AG04449 (cell line): ENCODE results near the gene HTATIP2.

ENCODE experiments used
- CTCF ChIA-PET: fragments of 350-600 bp; formaldehyde crosslinking; extraction: SDS; loops from one replicate; lab custom pipeline; 2021; ENCODE audit warnings: antibody characterized with exemption; lab: Yijun Ruan, JAX
- POLR2A ChIA-PET: fragments of 400-600, 350-600 bp; formaldehyde crosslinking; extraction: SDS; loops from one replicate; lab custom pipeline; 2020; ENCODE audit warnings: antibody characterized with exemption, inconsistent platforms; lab: Yijun Ruan, JAX
- DNase-seq: peaks from one replicate; pipeline ENCODE4 v3.0.0-alpha.2; 2010; ENCODE audit warnings: low read depth, low spot score
- H3K4me3 ChIP-seq: 2 replicates; pipeline ENCODE4 v1.5.1; 2011; ENCODE audit warnings: low read depth, mild to moderate bottlenecking, control low read depth, low read length
- CTCF ChIP-seq: IDR thresholded peaks from one replicate; pipeline ENCODE4 v1.5.1; 2011; ENCODE audit warnings: mild to moderate bottlenecking, moderate library complexity, low read length, control low read depth, inconsistent platforms; ENCODE audit not compliant: insufficient read depth; ENCODE audit errors: missing control alignments

HTATIP2 gene

GRCh38 chr11:20363500-20364340 lies at the start of gene HTATIP2:
TSS of gene HTATIP2 (plus strand) at chr11:20363714. CDS start at chr11:20364238, 524 bp downstream.
- ChIA-PET POLR2A (interaction anchor here (1.2 kb wide), 1 partner anchor 10 kb away, joined by 3 read pairs; no protein-coding TSS in a partner anchor), CTCF (interaction anchor here (0.9 to 8.3 kb wide), 5 partner anchors 9 to 236 kb away, joined by 3 to 80 read pairs (median 7); no protein-coding TSS in a partner anchor)
- DNase-seq, result no peak
- no peak for TF ChIP-seq CTCF
- H3K4me3 ChIP-seq, result peak within 1 kb of the TSS; percentile 63

- ChIA-PET POLR2A (no interaction called here), CTCF (interaction anchor here (1.0 kb wide), 1 partner anchor 38 kb away, joined by 3 read pairs; no protein-coding TSS in a partner anchor)
- no peak for DNase-seq
- no peak overlapping the region for H3K4me3 ChIP-seq
- no peak for TF ChIP-seq CTCF
Measured at GRCh38 chr11:20315800-20316199, 47.7 kb upstream of the HTATIP2 start.

- H3K4me3 ChIP-seq, result no peak overlapping the region
- no peak for DNase-seq
- POLR2A ChIA-PET, result no interaction called here
- no peak for TF ChIP-seq CTCF
- CTCF ChIA-PET, result interaction anchor here (1.1 kb wide), 1 partner anchor 17 kb away, joined by 3 read pairs; no protein-coding TSS in a partner anchor
Measured at GRCh38 chr11:20321177-20321576, 42.3 kb upstream of the HTATIP2 start.

GRCh38 chr11:20327377-20327935 lies 36.1 kb upstream of the HTATIP2 start:
- ChIA-PET POLR2A (no interaction called here), CTCF (no interaction called here)
- H3K4me3 ChIP-seq, result no peak overlapping the region
- TF ChIP-seq CTCF, result no peak
- no peak for DNase-seq

GRCh38 chr11:20336056-20336455 lies 27.5 kb upstream of the HTATIP2 start:
- ChIA-PET CTCF (no interaction called here), POLR2A (no interaction called here)

More at GRCh38 chr11:20336056-20336455, 27.5 kb upstream of the HTATIP2 start:
- TF ChIP-seq CTCF, result no peak
- H3K4me3 ChIP-seq, result no peak overlapping the region
- DNase-seq, result no peak
